Amniotic epithelial cell (primary cell): ENCODE measurements around the gene RIPK1.
A peak's percentile ranks its signal among the peaks of the same experiment; 100 is the strongest.

ENCODE experiments used
- DNase-seq: peaks from one replicate; pipeline ENCODE4 v3.0.0-alpha.2; 2010; ENCODE audit warnings: low read depth

RIPK1 gene

DNA sequence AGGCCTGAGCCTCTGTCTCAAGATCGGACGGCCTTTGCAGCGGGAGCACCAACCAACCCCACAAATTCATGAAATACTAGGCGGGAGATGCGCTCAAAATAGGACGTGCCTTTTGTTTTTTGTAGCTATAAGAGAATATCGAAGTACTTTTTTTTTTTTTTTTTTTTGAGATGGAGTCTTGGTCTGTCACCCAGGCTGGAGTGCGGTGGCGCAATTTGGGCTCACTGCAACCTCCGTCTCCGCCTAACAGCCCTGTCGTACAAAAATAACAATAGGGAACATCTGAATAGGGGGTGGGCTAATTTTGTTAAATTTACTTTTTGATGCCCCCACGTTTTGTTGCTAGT is 94.9 kb downstream of the RIPK1 start:
- DNase-seq: peak; percentile 26

DNA sequence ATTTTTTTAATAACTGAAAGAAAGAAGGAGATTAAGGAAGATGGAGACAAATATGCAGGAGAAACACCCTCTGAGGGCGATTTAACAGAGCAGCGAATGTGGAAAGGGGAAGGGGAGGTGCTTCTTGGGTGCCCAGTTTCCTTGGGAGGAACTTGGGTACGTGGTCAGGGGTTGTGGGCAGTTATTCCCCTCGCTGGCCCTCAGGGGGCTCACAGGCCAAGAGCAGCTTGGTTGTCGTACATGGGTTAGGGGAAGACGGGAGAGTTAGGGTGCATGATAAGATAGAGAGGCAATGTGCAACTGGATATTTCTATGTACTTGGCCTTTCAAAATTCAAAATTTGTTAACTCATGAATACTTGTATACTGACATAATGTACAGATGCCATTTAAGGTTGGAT is 96.1 kb downstream of the RIPK1 start:
- DNase-seq: no peak
